Right lobe of liver (tissue), 4 donors: ENCODE measurements around the gene WIF1.

ENCODE experiments used
- POLR2A ChIP-seq: fragments of 450-650 bp; IDR thresholded peaks from one replicate; pipeline ENCODE4 v1.6.1; 2017; ENCODE audit warnings: antibody characterized with exemption, mild to moderate bottlenecking
- TF ChIP-seq, protein P1 (sequence below), 4 donors: fragments of 200-600 bp in 3 of 4; fragments of 450-650 bp in 1 of 4; IDR thresholded peaks; one replicate each; pipeline versions ENCODE4 v1.5.1 to v1.8.0; 2016 to 2022; ENCODE audit warnings: antibody characterized with exemption in 4 of 4, mild to moderate bottlenecking in 2 of 4
- donor health status: DM: no; HTN: no; CAD: no.
- donor health status: DM: no; HTN: no; CAD: no.
- donor health status: DM: no; HTN: yes; CAD: no.

- no peak for TF ChIP-seq POLR2A
- TF ChIP-seq, protein P1, sequence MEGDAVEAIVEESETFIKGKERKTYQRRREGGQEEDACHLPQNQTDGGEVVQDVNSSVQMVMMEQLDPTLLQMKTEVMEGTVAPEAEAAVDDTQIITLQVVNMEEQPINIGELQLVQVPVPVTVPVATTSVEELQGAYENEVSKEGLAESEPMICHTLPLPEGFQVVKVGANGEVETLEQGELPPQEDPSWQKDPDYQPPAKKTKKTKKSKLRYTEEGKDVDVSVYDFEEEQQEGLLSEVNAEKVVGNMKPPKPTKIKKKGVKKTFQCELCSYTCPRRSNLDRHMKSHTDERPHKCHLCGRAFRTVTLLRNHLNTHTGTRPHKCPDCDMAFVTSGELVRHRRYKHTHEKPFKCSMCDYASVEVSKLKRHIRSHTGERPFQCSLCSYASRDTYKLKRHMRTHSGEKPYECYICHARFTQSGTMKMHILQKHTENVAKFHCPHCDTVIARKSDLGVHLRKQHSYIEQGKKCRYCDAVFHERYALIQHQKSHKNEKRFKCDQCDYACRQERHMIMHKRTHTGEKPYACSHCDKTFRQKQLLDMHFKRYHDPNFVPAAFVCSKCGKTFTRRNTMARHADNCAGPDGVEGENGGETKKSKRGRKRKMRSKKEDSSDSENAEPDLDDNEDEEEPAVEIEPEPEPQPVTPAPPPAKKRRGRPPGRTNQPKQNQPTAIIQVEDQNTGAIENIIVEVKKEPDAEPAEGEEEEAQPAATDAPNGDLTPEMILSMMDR (IDR thresholded peaks at IDR 0.05), result no peak
Observed at GRCh38 chr12:65082406-65082805, 38.7 kb downstream of the WIF1 start.
